NCI-H146 treated with DMSO at 0.1 percent for 48 hours (cell line): Measurements from ENCODE around the gene UNC119B.
"Not testable (repeated sequence)": the region's sequence is repeated elsewhere in the genome, so short reads cannot be mapped to it uniquely, and the experiment has no call there.

Source experiments
- DNase-seq: peaks from one replicate; lab custom pipeline; 2025; ENCODE audit not compliant: unreplicated experiment; lab: John Stamatoyannopoulos, UW

UNC119B gene

GRCh38 chr12:120718055-120718454, 7.8 kb downstream of the UNC119B start:
- DNase-seq = no peak

DNA sequence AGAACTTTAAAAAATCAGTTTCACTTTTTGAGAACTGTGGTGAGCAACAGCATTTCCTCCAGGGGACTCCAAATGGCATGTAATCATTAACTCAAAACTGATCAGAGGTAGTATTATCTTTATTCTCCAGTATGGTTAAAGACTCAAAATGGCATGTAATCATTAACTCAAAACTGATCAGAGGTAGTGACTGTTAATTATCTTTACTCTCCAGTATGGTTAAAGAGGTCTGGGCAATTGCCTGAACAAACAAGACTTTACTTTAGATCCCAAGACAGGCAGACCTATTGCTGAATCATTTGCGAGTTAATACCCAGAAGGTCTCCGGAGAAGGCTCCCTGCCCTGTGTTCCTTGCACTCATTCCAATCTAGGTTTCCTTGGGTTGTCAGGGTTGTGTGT, 8.8 kb downstream of the UNC119B start:
- no peak for DNase-seq

- DNase-seq = no peak
These were observed 9.4 kb downstream of the UNC119B start for GRCh38 chr12:120719496-120720233.

GRCh38 chr12:120720234-120720986, 10.2 kb downstream of the UNC119B start:
- DNase-seq = no peak

GRCh38 chr12:120720987-120721801, 10.9 kb downstream of the UNC119B start:
- no peak for DNase-seq

GRCh38 chr12:120721866-120722265, 11.6 kb downstream of the UNC119B start:
- no peak for DNase-seq

DNA sequence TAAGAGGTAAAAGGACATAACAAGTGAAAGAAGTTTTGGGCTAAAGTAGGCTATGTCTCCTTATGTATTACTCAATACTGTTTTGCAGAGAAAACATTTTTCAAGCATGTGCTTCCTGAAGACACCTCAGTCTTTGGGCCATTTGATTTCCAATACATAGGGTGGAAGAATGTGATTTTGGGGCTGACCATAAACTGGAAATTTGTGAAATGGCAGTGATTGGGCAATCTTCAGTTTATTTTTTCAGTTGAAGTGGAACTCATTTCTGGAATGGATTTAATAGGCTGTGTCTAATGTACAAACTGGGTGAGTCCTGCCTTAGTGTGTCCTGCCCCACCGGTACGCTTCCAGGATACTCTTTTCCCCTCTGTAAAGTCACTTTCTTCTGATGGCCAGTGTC, 12.5 kb downstream of the UNC119B start:
- DNase-seq = no peak

GRCh38 chr12:120724720-120725119, 14.5 kb downstream of the UNC119B start:
- DNase-seq = no peak

DNA sequence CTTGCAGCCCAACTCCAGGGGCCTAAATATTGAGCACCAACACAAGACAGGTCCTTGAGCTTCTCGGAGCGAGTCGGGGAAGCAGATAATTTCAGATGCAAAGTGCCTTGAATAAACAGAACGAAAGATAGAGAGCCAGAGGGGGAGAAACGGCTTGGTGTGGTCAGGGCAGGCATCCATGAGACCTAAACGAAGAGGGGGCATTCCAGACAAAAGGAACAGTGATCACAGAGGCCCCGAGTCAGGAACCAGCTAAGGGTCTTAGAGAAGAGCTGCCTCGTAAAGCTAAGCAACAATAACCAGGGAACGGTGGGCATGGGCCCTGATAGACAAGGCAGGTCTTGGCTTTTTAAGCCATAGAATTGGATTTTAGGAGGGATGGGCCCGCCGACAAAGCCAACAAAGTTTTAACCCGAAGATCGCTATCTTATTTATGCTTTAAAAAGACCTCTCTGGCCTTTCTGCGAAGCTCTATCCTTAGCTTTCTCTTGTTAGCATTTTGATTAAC, 14.9 kb downstream of the UNC119B start:
- no peak for DNase-seq

DNA sequence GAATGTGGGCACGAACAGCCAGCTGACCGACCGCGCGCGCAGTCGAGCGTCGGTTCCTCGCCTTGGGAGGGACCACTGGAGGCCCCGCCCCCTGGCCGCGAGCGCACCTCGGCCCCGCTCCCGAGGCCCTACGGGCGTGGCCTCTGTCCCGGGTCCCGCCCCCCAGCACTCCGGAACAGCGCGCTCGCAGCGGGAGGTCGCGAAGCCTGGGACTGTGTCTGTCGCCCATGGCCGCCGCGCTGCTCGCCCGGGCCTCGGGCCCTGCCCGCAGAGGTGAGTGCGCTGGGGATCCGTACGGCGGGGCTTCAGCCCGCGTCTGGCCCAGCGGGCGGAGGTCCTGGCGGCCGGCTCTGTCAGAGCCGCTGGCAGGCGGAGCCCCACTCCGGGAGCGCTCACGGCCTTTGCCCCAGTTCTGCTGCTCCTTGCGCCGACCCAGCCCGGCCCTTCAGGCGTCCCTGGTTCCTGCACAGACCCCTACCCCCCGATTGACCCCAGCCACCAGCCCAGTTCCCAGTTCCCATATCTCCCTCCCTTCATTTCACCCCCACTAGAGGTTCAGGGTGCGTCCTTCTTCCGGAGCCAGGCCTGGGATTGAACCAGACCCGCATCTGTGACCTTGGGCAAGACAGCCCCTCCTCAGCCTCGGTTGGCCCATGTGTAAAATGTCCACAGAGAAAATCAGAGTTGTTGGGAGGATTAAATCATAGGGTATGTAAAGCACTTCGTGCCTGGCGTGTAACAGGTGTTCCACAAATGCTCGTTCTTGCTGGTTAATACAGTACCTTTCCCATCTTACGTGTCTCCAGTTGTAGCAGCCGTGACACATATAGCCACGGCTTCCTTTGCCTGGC, 15.6 kb downstream of the UNC119B start, which contains the start of gene ACADS:
Gene ACADS (plus strand): TSS at position 168 of the 851 bp plus-strand sequence. CDS start 60 bp downstream, at position 228.
- peak; percentile 73 for DNase-seq

GRCh38 chr12:120726510-120726793, 16.2 kb downstream of the UNC119B start:
- no peak for DNase-seq

DNA sequence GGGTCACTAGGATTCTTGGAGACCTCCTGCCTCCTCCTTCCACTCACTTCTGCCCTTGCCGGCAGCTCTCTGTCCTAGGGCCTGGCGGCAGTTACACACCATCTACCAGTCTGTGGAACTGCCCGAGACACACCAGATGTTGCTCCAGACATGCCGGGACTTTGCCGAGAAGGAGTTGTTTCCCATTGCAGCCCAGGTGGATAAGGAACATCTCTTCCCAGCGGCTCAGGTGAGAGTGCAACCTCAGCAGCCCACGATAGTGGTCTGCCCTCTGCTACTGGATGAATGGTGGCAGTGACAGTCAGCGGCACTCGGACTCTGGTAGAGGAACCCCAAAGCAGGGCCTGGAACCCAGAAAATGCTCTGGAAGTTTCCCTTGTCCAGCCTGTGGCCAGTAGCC, 16.7 kb downstream of the UNC119B start:
- no peak for DNase-seq

- not testable (repeated sequence) for DNase-seq
These were observed 21.9 kb downstream of the UNC119B start for GRCh38 chr12:120732198-120732597.

GRCh38 chr12:120733574-120733973, 23.3 kb downstream of the UNC119B start:
- no peak for DNase-seq

- DNase-seq = no peak
These were observed 24.0 kb downstream of the UNC119B start for GRCh38 chr12:120734210-120734609.

- DNase-seq = no peak
These were observed 24.9 kb downstream of the UNC119B start for GRCh38 chr12:120735181-120735580.

DNA sequence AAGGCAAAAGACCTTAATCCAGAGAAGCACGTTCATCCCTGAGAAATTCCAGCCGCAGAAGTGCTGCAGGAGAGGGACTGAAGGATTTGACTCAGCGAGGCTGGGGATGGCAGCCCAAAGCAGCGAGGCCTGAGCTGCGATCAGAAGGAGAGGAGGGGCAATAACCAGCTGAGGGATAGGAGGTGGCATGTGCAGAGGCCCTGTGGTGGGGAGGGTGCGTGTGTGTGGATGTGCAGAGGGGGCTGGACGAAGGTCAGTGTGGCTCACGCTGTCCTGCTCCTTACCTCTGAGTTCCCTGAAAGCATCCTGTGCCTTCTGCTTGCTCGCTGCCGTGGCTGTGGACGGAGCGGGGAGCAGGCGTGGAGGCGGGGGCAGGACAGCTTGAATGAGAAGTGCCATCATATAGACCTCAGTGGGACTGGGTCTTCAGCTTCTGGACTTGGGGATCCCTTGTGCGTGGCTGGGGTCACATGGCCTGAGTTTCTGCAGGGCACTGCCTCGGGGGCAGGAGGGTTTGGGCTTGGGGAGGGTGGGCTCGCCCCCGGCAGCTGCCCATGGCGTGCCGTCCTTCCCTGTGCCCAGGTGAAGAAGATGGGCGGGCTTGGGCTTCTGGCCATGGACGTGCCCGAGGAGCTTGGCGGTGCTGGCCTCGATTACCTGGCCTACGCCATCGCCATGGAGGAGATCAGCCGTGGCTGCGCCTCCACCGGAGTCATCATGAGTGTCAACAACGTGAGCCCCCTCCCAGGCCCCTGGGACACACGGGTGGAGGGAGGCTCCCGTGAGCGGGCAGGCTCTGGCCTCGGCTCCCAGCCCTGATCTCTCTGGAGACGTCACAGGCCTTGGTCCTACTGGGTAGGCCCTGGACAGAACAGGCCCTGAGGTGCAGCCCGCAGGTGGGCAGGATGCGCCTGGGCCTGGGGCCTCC, 26.4 kb downstream of the UNC119B start:
- DNase-seq = no peak

- no peak for DNase-seq
These were observed 27.4 kb downstream of the UNC119B start for GRCh38 chr12:120737557-120738251.
